HUES48 (cell line): ENCODE results near the gene SERBP1.
A peak's percentile ranks its signal among the peaks of the same experiment; 100 is the strongest.

Source experiments
- H3K27ac ChIP-seq: one replicate; pipeline ENCODE4 v1.7.0; 2013; ENCODE audit warnings: low read depth, low read length, inconsistent platforms
- H3K27me3 ChIP-seq: 2 replicates; pipeline ENCODE4 v1.6.1; 2013; ENCODE audit warnings: mild to moderate bottlenecking, low read length; ENCODE audit not compliant: control insufficient read depth, insufficient read depth
- H3K36me3 ChIP-seq: 2 replicates; pipeline ENCODE4 v1.6.1; 2013; ENCODE audit warnings: low read length; ENCODE audit not compliant: control insufficient read depth, insufficient read depth
- H3K4me1 ChIP-seq: 2 replicates; pipeline ENCODE4 v1.6.1; 2013; ENCODE audit warnings: mild to moderate bottlenecking, low read length; ENCODE audit not compliant: control insufficient read depth, insufficient read depth
- H3K4me3 ChIP-seq: 2 replicates; pipeline ENCODE4 v1.5.1; 2013; ENCODE audit warnings: mild to moderate bottlenecking, low read depth, low read length
- H3K9ac ChIP-seq: 2 replicates; pipeline ENCODE4 v1.6.1; 2013; ENCODE audit warnings: mild to moderate bottlenecking, low read depth, low read length, moderate library complexity
- H3K9me3 ChIP-seq: 2 replicates; pipeline ENCODE4 v1.6.1; 2013; ENCODE audit warnings: low read length; ENCODE audit not compliant: control insufficient read depth, insufficient read depth

The SERBP1 gene

DNA sequence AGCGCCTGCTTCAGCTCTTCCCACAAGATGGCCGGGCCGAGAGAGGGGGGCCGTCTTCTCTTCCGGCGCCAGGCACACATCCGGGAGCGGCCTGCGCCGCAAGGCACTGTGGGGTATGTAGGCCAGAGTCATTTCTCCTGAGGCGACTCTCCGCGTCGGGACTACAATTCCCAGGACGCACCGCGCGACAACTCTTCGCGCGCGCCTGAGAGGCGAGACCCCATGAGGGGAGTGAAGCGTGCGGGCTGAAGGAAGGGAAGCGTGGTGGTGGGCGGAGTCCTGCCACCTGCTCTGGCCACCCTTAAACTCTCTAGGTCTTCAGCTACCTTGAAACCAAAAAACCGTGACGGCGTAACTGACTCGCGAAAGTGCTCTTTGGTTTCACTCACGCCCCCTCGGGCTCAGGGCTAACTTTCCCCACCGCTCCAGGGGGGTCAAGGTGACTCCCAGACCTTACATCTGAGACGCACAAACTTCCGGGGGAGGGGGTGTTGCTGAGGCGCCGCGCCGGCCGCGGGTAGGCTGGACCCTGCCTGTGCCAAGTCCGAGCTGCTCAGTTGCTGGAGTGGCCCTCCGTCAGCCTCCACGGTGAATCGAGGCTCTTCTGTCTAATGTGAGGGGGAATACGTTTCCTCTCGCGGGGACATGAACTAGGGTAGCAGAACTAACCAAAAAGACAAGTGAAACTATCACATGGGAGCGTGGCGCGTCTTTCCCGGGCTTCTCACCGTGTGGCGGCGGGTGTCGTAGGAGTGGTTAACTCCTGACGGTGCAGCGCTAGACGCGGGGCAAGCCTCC lies at the start of gene SERBP1:
Gene SERBP1 (minus strand): TSS at position 45 of the 798 bp plus-strand sequence. CDS start 102 bp downstream, outside the sequence.
- H3K4me1 ChIP-seq: peaks cover 19% of the 10 kb centered on the region
- peaks cover 40% of the 10 kb centered on the region for H3K36me3 ChIP-seq
- peak within 1 kb of the TSS; percentile 90 for H3K4me3 ChIP-seq
- H3K27ac ChIP-seq: peak within 1 kb of the TSS; percentile 84
- peak within 1 kb of the TSS; percentile 95 for H3K9ac ChIP-seq
- H3K27me3 ChIP-seq: no peaks in the 10 kb centered on the region
- H3K9me3 ChIP-seq: no peaks in the 10 kb centered on the region

DNA sequence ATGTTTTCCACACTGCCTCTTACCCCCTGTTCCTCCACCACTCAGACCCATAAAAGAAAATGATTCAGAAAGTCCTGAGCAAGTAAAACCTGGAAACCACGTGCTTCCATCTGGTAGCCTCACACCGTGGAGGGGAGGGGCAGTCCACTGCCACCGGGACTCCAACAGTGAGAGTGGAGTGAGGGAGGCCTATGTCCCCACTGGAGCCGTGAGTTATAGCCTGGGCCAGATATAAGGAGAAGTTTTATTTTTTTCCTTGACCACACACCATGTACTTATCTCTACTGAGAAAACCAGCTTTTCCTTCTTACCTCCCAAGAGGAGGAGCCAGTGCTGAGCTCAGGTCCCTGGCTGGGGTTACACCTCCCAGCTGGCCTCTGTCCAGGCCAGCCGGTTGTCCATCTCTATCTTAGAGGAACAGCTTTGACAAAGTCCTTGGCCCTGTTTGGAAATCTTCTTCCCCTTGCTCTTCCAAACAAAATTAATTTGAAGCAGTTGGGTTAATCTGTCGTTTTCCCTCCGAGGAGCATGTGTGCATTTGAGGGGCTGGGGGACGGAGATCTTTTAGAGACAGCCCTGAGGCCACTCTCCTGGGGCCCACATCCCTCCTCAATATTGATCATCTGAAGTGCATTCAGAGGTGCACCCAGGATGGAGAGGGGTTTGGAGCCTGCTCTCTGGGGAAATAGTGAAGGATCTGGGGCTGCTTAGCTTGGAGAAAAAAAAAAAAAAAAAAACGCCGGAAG lies 49.1 kb upstream of the SERBP1 start:
- Histone ChIP-seq H3K27ac (no peak overlapping the region), H3K9ac (no peak overlapping the region), H3K9me3 (no peaks in the 10 kb centered on the region), H3K27me3 (no peaks in the 10 kb centered on the region), H3K4me1 (0 out of 2 replicates have a peak, but pooled peaks cover 2% of the 10 kb centered on the region), H3K4me3 (no peak overlapping the region), H3K36me3 (no peaks in the 10 kb centered on the region)

DNA sequence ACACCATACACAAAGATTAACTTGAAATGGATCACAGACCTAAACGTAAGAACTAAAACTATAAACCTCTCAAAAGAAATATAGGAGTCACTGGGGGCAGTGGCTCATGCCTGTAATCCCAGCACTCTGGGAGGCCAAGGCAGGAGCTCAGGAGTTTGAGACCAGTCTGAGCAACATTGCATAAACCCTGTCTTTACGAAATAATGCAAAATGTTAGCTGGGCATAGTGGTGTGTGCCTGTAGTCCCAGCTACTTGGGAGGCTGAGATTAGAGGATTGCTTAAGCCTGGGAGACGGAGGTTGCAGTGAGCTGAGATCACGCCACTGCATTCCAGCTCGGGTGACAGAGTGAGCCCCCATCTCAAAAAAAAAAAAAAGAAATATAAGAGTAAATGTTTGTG lies 46.7 kb upstream of the SERBP1 start:
- Histone ChIP-seq H3K4me3 (no peak overlapping the region), H3K36me3 (no peaks in the 10 kb centered on the region), H3K9ac (no peak overlapping the region)

DNA sequence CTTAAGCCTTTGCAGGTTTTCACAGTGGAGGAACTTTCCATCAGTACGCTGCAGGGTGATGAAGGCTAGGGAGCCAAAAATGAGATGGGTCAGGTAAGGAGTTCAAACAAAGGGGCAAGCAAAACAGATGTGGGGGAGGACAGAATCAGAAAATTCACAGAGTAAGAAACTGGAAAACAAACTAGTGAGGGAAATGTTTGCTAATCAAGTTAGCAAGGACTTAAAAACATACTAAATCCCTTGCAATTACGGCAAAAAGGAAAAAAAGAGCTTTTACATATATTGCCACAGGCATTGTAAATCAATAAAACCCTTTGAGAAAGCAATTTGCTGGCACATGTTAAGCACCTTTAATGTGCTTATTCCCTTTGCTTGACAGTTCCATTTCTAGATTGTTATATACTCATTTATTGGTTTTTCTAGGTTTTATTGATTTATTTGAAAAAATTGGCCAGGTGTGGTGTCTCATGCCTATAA lies 45.8 kb upstream of the SERBP1 start:
- Histone ChIP-seq H3K27me3 (no peaks in the 10 kb centered on the region), H3K27ac (no peak overlapping the region), H3K9ac (no peak overlapping the region), H3K4me1 (no peaks in the 10 kb centered on the region), H3K36me3 (no peaks in the 10 kb centered on the region), H3K4me3 (no peak overlapping the region), H3K9me3 (no peaks in the 10 kb centered on the region)

More for the DNA sequence above, 46.7 kb upstream of the SERBP1 start:
- Histone ChIP-seq H3K9me3 (no peaks in the 10 kb centered on the region), H3K27ac (no peak overlapping the region), H3K4me1 (no peaks in the 10 kb centered on the region), H3K27me3 (no peaks in the 10 kb centered on the region)

DNA sequence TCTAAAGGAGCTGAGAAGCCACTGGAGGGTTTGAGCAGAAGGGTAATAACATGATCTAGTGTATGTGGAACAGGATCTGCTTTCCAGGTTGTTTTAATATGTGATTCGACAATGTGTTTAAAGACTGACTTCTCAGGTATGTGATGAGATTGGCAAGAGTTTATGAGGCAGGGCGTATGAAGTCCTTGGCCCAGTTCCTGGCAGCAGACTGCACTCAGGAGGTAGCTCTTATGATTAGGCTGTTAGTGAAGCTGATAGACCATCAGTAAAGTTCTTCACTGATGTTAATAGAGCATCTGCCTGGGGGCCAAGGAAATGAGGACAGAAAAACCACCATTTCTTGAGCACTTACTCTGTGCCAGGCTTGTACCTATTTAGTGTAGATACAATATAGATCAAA lies 41.9 kb upstream of the SERBP1 start:
- H3K27me3 ChIP-seq: no peaks in the 10 kb centered on the region
- H3K9ac ChIP-seq: no peak overlapping the region
- H3K36me3 ChIP-seq: no peaks in the 10 kb centered on the region
- no peaks in the 10 kb centered on the region for H3K4me1 ChIP-seq
- H3K4me3 ChIP-seq: no peak overlapping the region
- H3K9me3 ChIP-seq: no peaks in the 10 kb centered on the region
- H3K27ac ChIP-seq: no peak overlapping the region

DNA sequence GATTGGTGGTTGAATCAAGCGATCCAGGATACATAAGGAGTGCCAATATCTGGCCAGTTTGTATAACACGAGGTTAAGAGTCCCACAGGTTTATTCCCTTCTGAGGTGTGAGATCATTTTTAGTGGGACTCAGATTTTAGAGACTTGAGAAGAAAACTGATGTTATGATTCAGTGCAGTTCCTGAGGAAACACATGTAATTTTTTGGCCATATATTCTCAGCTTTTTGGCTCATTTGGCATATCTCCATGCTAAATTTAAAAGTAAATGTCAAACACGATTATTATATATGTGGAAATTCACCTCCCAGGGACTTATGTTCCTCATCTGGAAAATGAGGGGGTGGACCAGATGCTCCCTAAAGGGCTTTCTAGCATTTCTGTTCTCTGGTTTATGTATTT lies 39.2 kb upstream of the SERBP1 start:
- no peak overlapping the region for H3K27ac ChIP-seq
- H3K36me3 ChIP-seq: no peaks in the 10 kb centered on the region
- H3K27me3 ChIP-seq: peaks cover 5% of the 10 kb centered on the region; the same call in 1 of the 2 replicates
- no peak overlapping the region for H3K4me3 ChIP-seq
- no peak overlapping the region for H3K9ac ChIP-seq
- H3K9me3 ChIP-seq: no peaks in the 10 kb centered on the region
- H3K4me1 ChIP-seq: no peaks in the 10 kb centered on the region

DNA sequence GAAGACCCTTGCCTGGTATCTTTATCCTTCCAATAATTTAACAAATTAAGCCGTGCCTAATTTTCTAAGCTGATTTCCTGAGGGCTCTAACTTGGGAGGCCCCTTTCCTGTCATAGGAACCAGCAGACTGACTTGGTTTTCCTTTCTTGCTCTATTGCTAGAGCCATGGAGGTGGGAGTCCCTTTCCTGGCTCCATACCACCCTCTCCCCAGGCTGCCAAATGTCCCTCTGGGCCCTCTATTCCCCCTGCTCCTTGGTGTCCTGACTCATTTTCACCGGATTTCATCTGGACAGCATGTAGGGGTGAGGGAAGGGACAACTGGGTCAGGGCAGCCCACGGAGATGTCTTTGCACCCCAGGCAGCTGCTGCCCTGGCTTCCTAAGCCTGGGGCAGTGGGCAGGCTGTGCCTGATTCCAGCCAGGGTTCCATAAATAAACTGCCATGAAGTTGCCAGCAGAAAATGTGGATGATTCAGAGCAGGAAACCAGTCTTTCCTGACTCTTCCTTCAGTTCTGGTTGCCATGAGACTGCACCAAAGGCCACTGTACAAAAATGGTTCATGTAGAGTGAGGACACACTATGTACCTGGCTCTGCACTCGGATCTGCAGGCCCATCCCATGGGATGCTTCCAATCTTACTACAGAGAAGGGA lies 38.0 kb upstream of the SERBP1 start:
- no peaks in the 10 kb centered on the region for H3K9me3 ChIP-seq
- no peak overlapping the region for H3K9ac ChIP-seq
- no peak overlapping the region for H3K27ac ChIP-seq
- H3K4me1 ChIP-seq: peaks cover 9% of the 10 kb centered on the region
- no peaks in the 10 kb centered on the region for H3K36me3 ChIP-seq
- peaks cover 5% of the 10 kb centered on the region; the same call in 1 of the 2 replicates for H3K27me3 ChIP-seq
- no peak overlapping the region for H3K4me3 ChIP-seq

DNA sequence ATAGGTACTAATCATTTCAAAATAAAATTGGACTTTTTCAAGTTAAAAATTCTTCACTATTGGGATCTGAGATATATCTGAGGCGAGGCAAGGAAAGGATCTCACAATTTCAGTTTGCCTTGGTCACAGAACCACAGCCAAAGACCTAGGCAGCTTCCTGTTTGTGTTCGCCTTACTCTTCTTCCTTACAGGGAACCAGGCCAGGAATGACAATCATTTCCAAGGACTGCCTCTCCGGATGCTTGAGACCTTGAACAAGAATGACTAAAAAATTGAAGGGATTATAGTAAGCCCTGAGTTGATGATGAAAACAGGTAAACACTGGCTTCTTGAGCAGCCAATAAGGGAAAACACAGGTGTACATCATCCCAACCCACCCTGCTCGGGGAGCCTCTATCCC lies 35.2 kb upstream of the SERBP1 start:
- no peaks in the 10 kb centered on the region for H3K36me3 ChIP-seq
- H3K4me3 ChIP-seq: no peak overlapping the region
- no peaks in the 10 kb centered on the region for H3K9me3 ChIP-seq
- peaks cover 28% of the 10 kb centered on the region for H3K4me1 ChIP-seq
- H3K27me3 ChIP-seq: peaks cover 5% of the 10 kb centered on the region; the same call in 1 of the 2 replicates
- no peak overlapping the region for H3K9ac ChIP-seq
- H3K27ac ChIP-seq: no peak overlapping the region

DNA sequence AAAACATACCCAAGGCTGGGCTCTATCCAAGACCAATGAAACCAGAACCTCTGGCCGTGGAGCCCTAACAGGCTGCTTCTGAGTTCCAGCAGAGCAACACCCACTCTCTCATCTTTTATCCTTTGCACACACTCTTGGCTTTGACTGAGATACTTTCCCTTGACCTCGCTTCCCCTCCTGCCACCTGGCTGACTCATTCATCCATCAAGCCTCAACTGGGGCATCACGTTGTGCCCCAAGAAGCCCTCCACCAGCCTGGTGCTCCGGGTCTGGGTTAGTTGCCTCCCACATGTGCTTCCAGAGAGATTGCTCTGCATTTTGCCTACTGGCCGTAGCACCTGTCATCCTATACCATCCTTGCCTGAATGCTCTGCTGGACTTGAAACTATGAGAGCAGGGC lies 34.5 kb upstream of the SERBP1 start:
- Histone ChIP-seq H3K27me3 (peaks cover 5% of the 10 kb centered on the region; the same call in 1 of the 2 replicates), H3K4me1 (peaks cover 30% of the 10 kb centered on the region), H3K27ac (no peak overlapping the region)

DNA sequence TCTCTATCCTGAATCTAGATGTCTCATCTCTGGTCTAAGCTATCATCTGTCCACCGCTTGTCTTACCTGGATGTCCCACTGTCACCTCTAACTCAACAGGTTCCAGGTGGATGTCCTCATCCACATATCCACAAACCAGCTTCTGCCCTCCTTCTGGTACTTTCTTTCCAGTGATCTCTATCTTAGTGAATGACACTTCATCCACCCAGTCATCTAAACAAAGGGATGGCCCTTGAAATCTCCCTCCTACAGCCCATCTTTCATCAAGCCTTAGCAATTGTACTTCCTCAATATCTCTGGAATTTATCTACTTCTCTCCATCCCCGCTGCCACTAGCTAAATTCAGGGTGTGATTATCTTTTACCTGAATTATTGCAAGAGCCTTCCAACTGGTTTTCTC lies 33.9 kb upstream of the SERBP1 start:
- no peak overlapping the region for H3K27ac ChIP-seq
- no peak overlapping the region for H3K4me3 ChIP-seq
- no peaks in the 10 kb centered on the region for H3K36me3 ChIP-seq
- H3K27me3 ChIP-seq: peaks cover 5% of the 10 kb centered on the region; the same call in 1 of the 2 replicates
- H3K9ac ChIP-seq: no peak overlapping the region
- H3K4me1 ChIP-seq: peaks cover 37% of the 10 kb centered on the region
- no peaks in the 10 kb centered on the region for H3K9me3 ChIP-seq

More for the DNA sequence above, 34.5 kb upstream of the SERBP1 start:
- H3K4me3 ChIP-seq: no peak overlapping the region
- H3K9ac ChIP-seq: no peak overlapping the region
- no peaks in the 10 kb centered on the region for H3K9me3 ChIP-seq
- no peaks in the 10 kb centered on the region for H3K36me3 ChIP-seq
